Body of pancreas (tissue), 4 donors: ENCODE measurements around the gene NBEAL2.

Source experiments
- CTCF ChIP-seq, 7 experiments: fragments of 450-650 bp in 4 of 7; fragments of 200-600 bp in 3 of 7; sonication (generic) in 3 of 7; IDR thresholded peaks; one replicate each; pipeline ENCODE4 v1.5.1; 2016 to 2019; ENCODE audit warnings: antibody characterized with exemption in 7 of 7
- POLR2A ChIP-seq, 3 donors: fragments of 450-650 bp; IDR thresholded peaks; one replicate each; pipeline ENCODE4 v1.6.1; 2016; ENCODE audit warnings: antibody characterized with exemption in 3 of 3, mild to moderate bottlenecking in 2 of 3

GRCh38 chr3:46974421-46975171 lies 4.9 kb upstream of the NBEAL2 start:
- TF ChIP-seq CTCF (IDR thresholded peaks at IDR 0.05): no peak
- TF ChIP-seq POLR2A (IDR thresholded peaks at IDR 0.05): no peak
